SK-N-SH treated with all-trans-retinoic acid at 6 μM for 48 hours (cell line): ENCODE measurements around the gene ANKRD60.

Source experiments
- ATAC-seq: fragments of 200-7000 bp; cut with Tn5 transposase; 3 replicates; pipeline ENCODE4 v1.9.1; 2020; ENCODE audit warnings: mild to moderate bottlenecking, moderate library complexity
- CREB5 ChIP-seq: fragments of 250-450 bp; sonication (Bioruptor Pico); IDR thresholded peaks from 2 replicates; pipeline ENCODE4 v1.5.1; 2020; ENCODE audit warnings: low read depth, mild to moderate bottlenecking, moderate library complexity
- CSDC2 ChIP-seq: fragments of 250-450 bp; sonication (Bioruptor Pico); IDR thresholded peaks from 2 replicates; pipeline ENCODE4 v1.5.0; 2020; ENCODE audit warnings: mild to moderate bottlenecking, moderate library complexity
- CSRNP3 ChIP-seq: fragments of 250-450 bp; sonication (Bioruptor Pico); IDR thresholded peaks from 2 replicates; pipeline ENCODE4 v1.5.1; 2021; ENCODE audit warnings: mild to moderate bottlenecking, moderate library complexity
- ESRRG ChIP-seq: fragments of 250-450 bp; sonication (Bioruptor Pico); IDR thresholded peaks from 2 replicates; pipeline ENCODE4 v1.6.1; 2021; ENCODE audit warnings: mild to moderate bottlenecking
- GLIS3 ChIP-seq: fragments of 250-450 bp; sonication (Bioruptor Pico); IDR thresholded peaks from 2 replicates; pipeline ENCODE4 v1.5.0; 2020; ENCODE audit warnings: mild to moderate bottlenecking, moderate library complexity
- ISL1 ChIP-seq: fragments of 250-450 bp; sonication (Bioruptor Pico); IDR thresholded peaks from 2 replicates; pipeline ENCODE4 v2.1.2; 2022; ENCODE audit warnings: mild to moderate bottlenecking, moderate library complexity
- PATZ1 ChIP-seq: fragments of 250-450 bp; sonication (Bioruptor Pico); IDR thresholded peaks from 2 replicates; pipeline ENCODE4 v1.8.0; 2020; ENCODE audit warnings: mild to moderate bottlenecking, moderate library complexity, borderline replicate concordance
- POU6F1 ChIP-seq: fragments of 250-450 bp; sonication (Bioruptor Pico); IDR thresholded peaks from 2 replicates; pipeline ENCODE4 v1.8.0; 2021; ENCODE audit warnings: low read depth, mild to moderate bottlenecking, moderate library complexity, borderline replicate concordance
- RARB ChIP-seq: fragments of 250-450 bp; sonication (Bioruptor Pico); IDR thresholded peaks from 2 replicates; pipeline ENCODE4 v1.8.0; 2021; ENCODE audit warnings: mild to moderate bottlenecking, moderate library complexity
- TCF4 ChIP-seq: fragments of 250-450 bp; sonication (Bioruptor Pico); IDR thresholded peaks from 2 replicates; pipeline ENCODE4 v1.8.0; 2021; ENCODE audit warnings: mild to moderate bottlenecking, moderate library complexity, borderline replicate concordance
- TSHZ2 ChIP-seq: fragments of 250-450 bp; sonication (Bioruptor Pico); IDR thresholded peaks from 2 replicates; pipeline ENCODE4 v1.5.0; 2020; ENCODE audit warnings: mild to moderate bottlenecking, moderate library complexity
- ZC3H10 ChIP-seq: fragments of 250-450 bp; sonication (Bioruptor Pico); IDR thresholded peaks from 2 replicates; pipeline ENCODE4 v1.5.1; 2021; ENCODE audit warnings: mild to moderate bottlenecking, moderate library complexity
- ZFP3 ChIP-seq: fragments of 250-450 bp; sonication (Bioruptor Pico); IDR thresholded peaks from 2 replicates; pipeline ENCODE4 v1.5.0; 2020; ENCODE audit warnings: mild to moderate bottlenecking, moderate library complexity
- ZFP30 ChIP-seq: fragments of 450-650 bp; formaldehyde crosslinking; IDR thresholded peaks from 2 replicates; pipeline ENCODE4 v1.5.0; 2022; ENCODE audit warnings: mild to moderate bottlenecking, moderate library complexity
- ZNF8 ChIP-seq: fragments of 450-650 bp; formaldehyde crosslinking; IDR thresholded peaks from 2 replicates; pipeline ENCODE4 v1.5.0; 2020; ENCODE audit warnings: mild to moderate bottlenecking, moderate library complexity

ANKRD60 gene

GRCh38 chr20:58274384-58274783, 45.9 kb upstream of the ANKRD60 start:
- ATAC-seq, result no peak
- TF ChIP-seq RARB (CRISPR knock-in tag), result no peak
- TF ChIP-seq PATZ1 (CRISPR knock-in tag), result no peak
- no peak for TF ChIP-seq ZC3H10 (CRISPR knock-in tag)
- no peak for TF ChIP-seq ZNF8
- TF ChIP-seq, all 23 proteins: peak for 0

GRCh38 chr20:58271606-58272351, 43.3 kb upstream of the ANKRD60 start:
- peak; percentile 83 for ATAC-seq
- no peak for TF ChIP-seq ZNF8
- peak; percentile 11; the same call in 1 of the 2 replicates for TF ChIP-seq TCF4 (CRISPR knock-in tag)
- TF ChIP-seq PATZ1 (CRISPR knock-in tag), result peak; percentile 87; the same call in 1 of the 2 replicates

- ATAC-seq, result no peak
- no peak for TF ChIP-seq ZFP3 (CRISPR knock-in tag)
- TF ChIP-seq ZNF8, result no peak
- no peak for TF ChIP-seq ESRRG
- no peak for TF ChIP-seq POU6F1 (CRISPR knock-in tag)
- TF ChIP-seq ISL1 (CRISPR knock-in tag), result no peak
- no peak for TF ChIP-seq RARB (CRISPR knock-in tag)
- no peak for TF ChIP-seq ZC3H10 (CRISPR knock-in tag)
- no peak for TF ChIP-seq CSDC2 (CRISPR knock-in tag)
- no peak for TF ChIP-seq CREB5
- TF ChIP-seq ZFP30 (CRISPR knock-in tag), result no peak
- no peak for TF ChIP-seq TSHZ2 (CRISPR knock-in tag)
- no peak for TF ChIP-seq CSRNP3 (CRISPR knock-in tag)
- no peak for TF ChIP-seq PATZ1 (CRISPR knock-in tag)
- no peak for TF ChIP-seq GLIS3 (CRISPR knock-in tag)
Measured at GRCh38 chr20:58268936-58269619, 40.6 kb upstream of the ANKRD60 start.
